Stimulated activated CD8-positive, alpha-beta memory T cell treated with anti-CD3 and anti-CD28 coated beads, Interleukin-7, amount 100 ng/mL, for 48 hours (primary cell): ENCODE results near the gene MOB3A.
"Not testable (repeated sequence)": the region's sequence is repeated elsewhere in the genome, so short reads cannot be mapped to it uniquely, and the experiment has no call there.

Experiments used
- DNase-seq, 2 donors: peaks; one replicate each; pipeline ENCODE4 v3.0.0-alpha.2; 2020; ENCODE audit warnings: low read depth in 1 of 2; ENCODE audit errors: extremely low read depth in 1 of 2

MOB3A gene

GRCh38 chr19:2096034-2096479 is at the start of gene MOB3A:
Gene MOB3A (minus strand): TSS chr19:2096326. CDS start chr19:2078560, 17,766 bp downstream.
- DNase-seq: peak; percentile 72 to 85

DNA sequence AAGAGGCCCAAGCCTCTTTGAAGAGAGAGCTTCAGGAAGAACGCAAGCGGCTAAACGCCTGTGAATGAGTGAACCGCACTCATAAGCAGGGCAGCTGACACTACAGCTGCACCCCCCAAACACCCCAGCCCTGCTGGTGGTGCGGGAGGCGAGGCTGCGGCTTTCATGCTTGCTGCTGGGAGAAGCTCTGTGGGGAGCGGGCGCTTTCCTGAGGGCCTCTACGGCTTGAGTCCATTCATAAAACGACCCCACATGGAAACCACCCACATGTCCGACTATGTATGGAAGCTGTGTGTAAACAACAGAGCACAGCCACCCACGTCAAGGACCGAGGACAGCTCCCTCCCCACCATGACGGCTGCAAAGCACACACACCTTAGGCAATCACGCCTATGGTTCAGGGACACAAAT is 49.7 kb upstream of the MOB3A start:
- no peak for DNase-seq

GRCh38 chr19:2144190-2144589 is 48.1 kb upstream of the MOB3A start:
- no peak for DNase-seq

- no peak for DNase-seq
Measured at GRCh38 chr19:2142173-2142829, 46.2 kb upstream of the MOB3A start.

- DNase-seq: no peak
Measured at GRCh38 chr19:2140138-2140569, 44.0 kb upstream of the MOB3A start.

DNA sequence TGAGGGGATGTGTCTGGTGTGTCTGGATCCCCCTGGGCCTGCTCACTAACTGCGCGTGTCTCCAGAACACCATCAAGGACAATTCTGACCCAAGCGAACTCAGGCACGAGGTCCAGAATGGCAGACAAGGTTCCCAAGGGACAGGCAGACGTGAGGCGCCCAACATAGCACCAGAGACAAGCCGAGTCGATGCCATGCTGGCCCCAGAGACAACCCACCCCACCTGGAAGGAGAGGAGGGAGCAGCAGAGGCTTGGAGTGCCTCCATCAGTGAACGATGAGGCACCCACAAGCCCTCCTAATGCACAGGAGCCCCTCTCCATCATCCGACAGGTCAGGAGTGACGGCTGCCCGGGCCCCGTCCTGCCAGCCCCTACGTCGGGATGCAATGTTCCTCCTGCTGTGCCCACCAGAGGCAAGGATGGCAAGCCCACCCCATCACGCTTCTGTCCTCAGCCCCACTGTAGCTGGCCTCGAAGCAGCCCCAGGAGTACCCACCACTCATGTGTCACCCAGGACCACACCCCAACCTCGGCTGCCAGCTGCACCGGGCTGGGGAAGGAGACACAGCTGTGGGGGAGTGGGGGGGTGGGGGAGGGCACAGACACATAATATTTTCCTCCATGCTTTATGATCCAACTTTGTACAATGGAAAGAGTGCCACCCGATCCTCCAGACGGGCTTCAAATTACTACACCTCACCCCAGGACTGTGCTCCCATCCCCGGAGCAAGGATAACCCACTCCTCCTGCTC is 43.4 kb upstream of the MOB3A start:
- DNase-seq: no peak

GRCh38 chr19:2138061-2138728 is 42.1 kb upstream of the MOB3A start:
- no peak for DNase-seq

GRCh38 chr19:2136796-2137195 is 40.7 kb upstream of the MOB3A start:
- no peak for DNase-seq

DNA sequence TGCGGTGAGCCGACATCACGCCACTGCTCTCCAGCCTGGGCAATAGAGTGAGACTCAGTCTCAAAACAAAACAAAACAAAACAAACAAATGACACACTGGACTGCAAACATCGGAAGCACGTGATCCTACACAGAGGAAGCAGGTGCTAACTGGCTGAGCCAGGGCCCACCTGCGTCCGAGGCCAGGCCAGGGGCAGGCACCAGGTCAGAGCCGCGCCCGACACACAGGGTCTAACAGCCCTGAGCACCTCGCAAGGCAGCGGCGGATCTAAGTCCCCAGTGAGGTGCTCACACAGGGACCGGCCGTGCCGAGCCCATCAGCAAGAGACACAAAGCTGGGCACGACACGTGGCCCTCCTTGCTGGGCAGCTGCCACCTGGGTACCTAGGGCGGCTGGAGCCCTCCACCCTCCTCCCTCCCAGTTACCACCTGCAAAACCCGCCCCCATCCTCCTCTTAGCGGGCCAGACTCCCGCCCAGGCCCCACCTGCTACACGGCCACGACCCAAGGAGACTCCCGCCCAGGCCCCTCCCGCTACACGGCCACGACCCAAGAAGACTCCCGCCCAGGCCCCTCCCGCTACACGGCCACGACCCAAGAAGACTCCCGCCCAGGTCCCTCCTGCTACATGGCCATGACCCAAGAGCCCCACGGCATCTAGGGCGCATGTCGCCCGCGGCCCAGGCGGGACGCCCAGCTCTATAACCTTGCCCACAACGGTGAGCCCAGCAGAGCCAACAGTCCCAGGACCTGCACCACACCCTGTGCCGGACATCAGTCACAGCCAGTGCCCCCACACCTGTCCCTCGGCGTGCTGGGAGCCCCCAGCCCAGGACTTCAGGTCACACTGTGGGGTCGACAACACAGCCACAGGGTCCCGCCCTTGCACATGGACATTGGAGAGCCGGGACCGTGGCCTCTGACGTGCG is 39.6 kb upstream of the MOB3A start:
- DNase-seq: no peak

GRCh38 chr19:2132731-2133490 is 36.8 kb upstream of the MOB3A start:
- DNase-seq: no peak

DNA sequence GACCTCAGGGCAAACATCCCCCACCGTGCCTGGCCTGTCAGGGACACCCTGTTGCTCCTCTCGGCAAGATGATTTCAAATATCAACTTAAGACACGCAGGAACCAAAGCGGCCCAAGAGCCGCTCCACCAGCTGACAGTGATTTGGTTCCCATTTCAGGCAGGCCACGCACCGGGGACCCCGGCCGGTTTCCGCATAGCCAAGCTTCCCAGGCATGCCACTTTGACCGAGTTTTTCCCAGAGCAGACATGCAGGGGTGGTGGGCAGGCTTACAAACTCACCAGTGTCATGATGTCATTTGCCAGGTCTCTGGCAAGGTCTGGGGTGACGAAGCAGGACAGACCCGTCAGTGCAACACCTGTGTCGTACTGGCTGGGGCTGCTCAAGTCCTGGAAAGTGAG is 36.1 kb upstream of the MOB3A start:
- no peak for DNase-seq

- not testable (repeated sequence) for DNase-seq
Measured at GRCh38 chr19:2131012-2131975, 35.2 kb upstream of the MOB3A start.

DNA sequence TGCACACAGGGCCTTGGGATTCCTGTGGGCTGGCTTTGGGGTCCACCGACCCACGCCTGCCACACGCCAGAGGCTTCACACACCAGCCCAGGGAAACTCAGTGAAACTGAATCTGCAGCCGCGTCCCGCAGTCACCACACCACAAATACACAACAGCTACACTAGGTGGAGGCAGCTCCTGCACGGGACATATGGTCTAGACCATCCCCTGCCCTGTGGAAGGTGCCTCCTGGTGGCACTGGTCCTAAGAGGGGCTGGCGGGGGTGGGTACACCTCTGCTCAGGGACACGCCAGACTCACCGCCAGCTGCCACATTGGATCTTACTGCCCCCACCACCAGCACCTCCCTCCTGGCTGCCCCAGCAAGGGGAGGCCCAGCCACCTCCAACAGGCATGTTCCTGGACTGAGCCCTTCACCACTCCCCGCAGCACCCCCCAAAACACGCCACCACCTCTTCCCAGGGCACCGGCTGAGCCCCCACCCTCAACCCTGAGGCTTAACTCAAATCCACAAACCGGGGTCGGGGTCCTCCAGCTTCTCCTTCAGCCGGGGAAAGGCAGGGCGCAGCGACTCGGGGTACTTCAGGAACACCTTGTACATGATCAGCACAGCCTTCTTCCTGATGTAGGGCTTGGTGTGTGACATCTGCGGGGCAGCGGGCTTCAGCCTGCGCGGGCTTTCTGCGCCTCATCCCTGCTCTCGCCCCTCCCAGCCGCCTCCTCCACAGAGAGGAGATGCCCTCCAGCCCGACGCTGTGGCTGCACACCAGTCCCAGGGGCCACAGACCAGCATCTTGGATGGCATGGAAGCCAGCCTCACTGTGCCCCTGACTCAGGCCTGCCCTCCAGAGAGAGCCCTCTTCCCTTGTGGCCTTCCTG is 34.0 kb upstream of the MOB3A start:
- no peak for DNase-seq

DNA sequence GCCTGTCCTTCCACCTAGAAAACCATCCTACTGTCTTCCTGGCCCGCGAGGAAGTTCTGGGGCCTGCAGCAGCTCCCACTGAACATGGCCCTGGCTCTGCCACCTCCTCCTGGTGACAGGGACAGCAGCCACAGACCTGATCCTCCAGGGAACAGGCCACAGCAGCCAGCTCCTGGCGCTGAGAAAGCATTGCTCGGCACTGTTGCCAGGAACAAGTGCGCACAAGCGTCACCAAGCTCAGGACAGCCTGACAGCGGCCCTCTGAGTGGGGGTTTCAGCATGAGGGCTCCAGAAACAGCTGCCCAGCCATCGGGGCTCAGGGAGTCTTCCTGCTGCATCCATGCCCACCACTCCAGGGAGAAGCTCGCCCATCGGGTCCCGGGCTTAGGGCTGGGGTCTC is 33.4 kb upstream of the MOB3A start:
- DNase-seq: no peak

DNA sequence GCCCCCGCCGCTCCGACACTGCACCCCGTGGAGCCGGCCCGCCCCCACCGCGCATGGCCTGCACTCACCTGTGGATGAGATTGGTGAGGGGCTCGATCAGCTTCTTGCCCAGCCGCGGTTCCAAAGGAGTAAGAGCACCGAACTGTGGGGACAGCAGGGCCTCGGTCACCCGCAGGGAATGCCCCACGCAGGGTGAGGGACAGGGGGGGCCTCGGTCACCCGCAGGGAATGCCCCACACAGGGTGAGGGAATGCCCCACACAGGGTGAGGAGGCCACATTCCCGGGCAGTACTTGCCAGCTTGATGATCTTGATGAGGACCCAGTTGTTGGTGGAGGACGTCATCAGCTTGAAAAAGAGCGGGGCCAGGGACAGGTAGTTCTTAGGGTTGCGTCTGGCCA is 32.9 kb upstream of the MOB3A start:
- no peak for DNase-seq

DNA sequence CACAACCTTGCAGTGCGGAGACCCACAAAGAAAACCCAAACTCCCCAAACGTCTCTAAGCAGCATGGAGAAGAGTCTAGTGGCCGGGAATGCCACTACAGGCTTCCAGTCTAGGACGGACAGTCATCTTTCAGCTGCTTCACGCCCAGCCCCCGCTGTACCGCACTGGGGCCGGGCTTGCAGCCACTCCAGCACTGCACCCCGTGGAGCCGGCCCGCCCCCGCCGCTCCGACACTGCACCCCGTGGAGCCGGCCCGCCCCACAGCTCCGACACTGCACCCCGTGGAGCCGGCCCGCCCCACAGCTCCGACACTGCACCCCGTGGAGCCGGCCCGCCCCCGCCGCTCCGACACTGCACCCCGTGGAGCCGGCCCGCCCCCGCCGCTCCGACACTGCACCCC is 32.1 kb upstream of the MOB3A start:
- DNase-seq: not testable (repeated sequence)

- DNase-seq: no peak
Measured at GRCh38 chr19:2127758-2128157, 31.6 kb upstream of the MOB3A start.
